ENCODE results near the gene SPON1.

GRCh38 chr11:13923716-13924650 is 38.5 kb upstream of the SPON1 start:
- TF ChIP-seq BHLHE40 (IDR thresholded peaks at IDR 0.05; ENCODE audit: borderline replicate concordance) (no peak), ZNF384 (IDR thresholded peaks at IDR 0.05) (no peak), NFRKB (IDR thresholded peaks at IDR 0.05) (no peak), FOXM1 (IDR thresholded peaks at IDR 0.05; ENCODE audit: borderline replicate concordance) (no peak), ELF4 (IDR thresholded peaks at IDR 0.05) (no peak), ARNT (IDR thresholded peaks at IDR 0.05) (no peak), PKNOX1 (IDR thresholded peaks at IDR 0.05) (no peak), SUZ12 (IDR thresholded peaks at IDR 0.05) (no peak)
